Mesenchymal stem cell (in vitro differentiated cells and primary cell): ENCODE results near the gene BRICD5.

Experiments
- DNase-seq: peaks from one replicate; pipeline ENCODE4 v3.0.0-alpha.2; 2013
- H2AFZ ChIP-seq: one replicate; pipeline ENCODE4 v1.6.1; 2013; ENCODE audit warnings: low read depth, mild to moderate bottlenecking, control low read depth, inconsistent platforms, low read length, moderate library complexity
- H2AK5ac ChIP-seq: 2 replicates; pipeline ENCODE4 v1.6.1; 2013; ENCODE audit warnings: low read length, moderate library complexity, mild to moderate bottlenecking, inconsistent platforms; ENCODE audit not compliant: severe bottlenecking
- H2BK120ac ChIP-seq: one replicate; pipeline ENCODE4 v1.6.1; 2013; ENCODE audit warnings: low read depth, mild to moderate bottlenecking, inconsistent platforms, low read length, moderate library complexity
- H2BK12ac ChIP-seq, 2 experiments: one replicate each; pipeline ENCODE4 v1.6.1; 2013; ENCODE audit warnings: inconsistent platforms in 2 of 2, low read length in 2 of 2, mild to moderate bottlenecking in 2 of 2, moderate library complexity in 2 of 2, control low read depth in 1 of 2
- H2BK15ac ChIP-seq: one replicate; pipeline ENCODE4 v1.6.1; 2013; ENCODE audit warnings: mild to moderate bottlenecking, low read depth, inconsistent platforms; ENCODE audit not compliant: poor library complexity, severe bottlenecking
- H2BK5ac ChIP-seq: 2 replicates; pipeline ENCODE4 v1.6.1; 2013; ENCODE audit warnings: low read depth, mild to moderate bottlenecking, low read length, control low read depth, inconsistent platforms; ENCODE audit not compliant: poor library complexity, severe bottlenecking
- H3K14ac ChIP-seq, 2 experiments: one replicate each; pipeline ENCODE4 v1.6.1; 2013; ENCODE audit warnings: inconsistent platforms in 2 of 2, low read length in 2 of 2, control low read depth in 1 of 2, mild to moderate bottlenecking in 1 of 2, moderate library complexity in 1 of 2
- H3K18ac ChIP-seq, 2 experiments: one replicate each; pipeline ENCODE4 v1.6.1; 2013; ENCODE audit warnings: inconsistent platforms in 2 of 2, low read length in 2 of 2, control low read depth in 1 of 2, low read depth in 1 of 2, mild to moderate bottlenecking in 1 of 2
- H3K23ac ChIP-seq, 2 experiments: one replicate each; pipeline ENCODE4 v1.6.1; 2013; ENCODE audit warnings: inconsistent platforms in 2 of 2, low read length in 2 of 2, mild to moderate bottlenecking in 2 of 2, moderate library complexity in 2 of 2, control low read depth in 1 of 2
- H3K27ac ChIP-seq: 2 replicates; pipeline ENCODE4 v1.5.1; 2013; ENCODE audit warnings: mild to moderate bottlenecking, moderate library complexity, low read length, control low read depth, inconsistent platforms; ENCODE audit not compliant: poor library complexity, severe bottlenecking
- H3K27me3 ChIP-seq, 2 experiments: 2 replicates each; pipeline versions ENCODE4 v1.6.1 to v1.7.0; 2013; ENCODE audit warnings: low read length in 2 of 2, mild to moderate bottlenecking in 2 of 2, moderate library complexity in 2 of 2, control low read depth in 1 of 2, inconsistent platforms in 1 of 2; ENCODE audit not compliant: control insufficient read depth in 1 of 2, insufficient read depth in 1 of 2
- H3K36me3 ChIP-seq, 2 experiments: 2 replicates each; pipeline versions ENCODE4 v1.6.1 to v1.7.0; 2013; ENCODE audit warnings: low read length in 2 of 2, control low read depth in 1 of 2, inconsistent platforms in 1 of 2, low read depth in 1 of 2, mild to moderate bottlenecking in 1 of 2; ENCODE audit not compliant: insufficient read depth in 2 of 2, control insufficient read depth in 1 of 2
- H3K4ac ChIP-seq, 2 experiments: one replicate each; pipeline ENCODE4 v1.6.1; 2013; ENCODE audit warnings: inconsistent platforms in 2 of 2, low read length in 2 of 2, mild to moderate bottlenecking in 2 of 2, moderate library complexity in 2 of 2, control low read depth in 1 of 2, low read depth in 1 of 2
- H3K4me1 ChIP-seq: 2 replicates; pipeline ENCODE4 v1.6.1; 2013; ENCODE audit warnings: low read depth, low read length, control low read depth; ENCODE audit not compliant: control insufficient read depth, insufficient read depth
- H3K4me2 ChIP-seq: 2 replicates; pipeline ENCODE4 v1.6.1; 2013; ENCODE audit warnings: low read length, mild to moderate bottlenecking, inconsistent platforms; ENCODE audit not compliant: poor library complexity, severe bottlenecking
- H3K4me3 ChIP-seq, 2 experiments: 2 replicates each; pipeline versions ENCODE4 v1.5.1 to v1.7.0; 2013; ENCODE audit warnings: low read length in 2 of 2, mild to moderate bottlenecking in 2 of 2, control low read depth in 1 of 2, low read depth in 1 of 2; ENCODE audit not compliant: insufficient read depth in 1 of 2
- H3K79me1 ChIP-seq: replicated peaks from 2 replicates; pipeline ENCODE4 v1.6.1; 2013; ENCODE audit warnings: mild to moderate bottlenecking, control low read depth, low read length, inconsistent platforms; ENCODE audit not compliant: poor library complexity, severe bottlenecking
- H3K9ac ChIP-seq: 2 replicates; pipeline ENCODE4 v1.7.0; 2013; ENCODE audit warnings: mild to moderate bottlenecking, low read length, moderate library complexity
- H3K9me3 ChIP-seq: 2 replicates; pipeline ENCODE4 v1.7.0; 2013; ENCODE audit warnings: mild to moderate bottlenecking, low read length; ENCODE audit not compliant: control insufficient read depth
- H4K8ac ChIP-seq: one replicate; pipeline ENCODE4 v1.6.1; 2013; ENCODE audit warnings: inconsistent platforms, mild to moderate bottlenecking, low read length, moderate library complexity
- H4K91ac ChIP-seq: one replicate; pipeline ENCODE4 v1.6.1; 2013; ENCODE audit warnings: mild to moderate bottlenecking, low read length, inconsistent platforms
- WGBS: methylation state at CpG from one replicate; pipeline ENCODE4 v1.1.7; 2013; ENCODE audit warnings: mixed read lengths; 5-methylcytosine and 5-hydroxymethylcytosine counted together

Gene BRICD5

GRCh38 chr16:2161911-2162310 is 48.8 kb downstream of the BRICD5 start:
- H2BK120ac ChIP-seq: no peak overlapping the region
- H3K14ac ChIP-seq: no peak overlapping the region
- no peak overlapping the region for H2BK15ac ChIP-seq
- H3K79me1 ChIP-seq: peaks cover 9% of the 10 kb centered on the region
- WGBS: 98% methylated on average over 10 of the region's 10 CpGs
- no peaks in the 10 kb centered on the region for H3K27me3 ChIP-seq
- H3K18ac ChIP-seq: no peak overlapping the region
- H3K23ac ChIP-seq: no peak overlapping the region
- peak overlapping the region; percentile 86 for H2AK5ac ChIP-seq
- H3K9me3 ChIP-seq: no peaks in the 10 kb centered on the region
- H4K91ac ChIP-seq: no peak overlapping the region
- H3K4me3 ChIP-seq: no peak overlapping the region
- H3K4me1 ChIP-seq: peaks cover 72% of the 10 kb centered on the region
- H3K4ac ChIP-seq: no peak overlapping the region
- no peak overlapping the region for H3K4me2 ChIP-seq
- H2BK5ac ChIP-seq: no peak overlapping the region
- no peak overlapping the region for H2AFZ ChIP-seq
- H4K8ac ChIP-seq: no peak overlapping the region
- H2BK12ac ChIP-seq: no peak overlapping the region
- peak overlapping the region; percentile 76 for H3K27ac ChIP-seq
- H3K36me3 ChIP-seq: peaks cover 16 to 60% of the 10 kb centered on the region in 2 experiments
- DNase-seq: no peak
- peak overlapping the region; percentile 49 for H3K9ac ChIP-seq

GRCh38 chr16:2160915-2161551 is 49.6 kb downstream of the BRICD5 start:
- 90% methylated on average over 19 of the region's 20 CpGs for WGBS
- H2BK12ac ChIP-seq: no peak overlapping the region
- no peaks in the 10 kb centered on the region for H3K9me3 ChIP-seq
- H2AK5ac ChIP-seq: peak overlapping the region; percentile 89
- H3K36me3 ChIP-seq: peaks cover 9 to 51% of the 10 kb centered on the region in 2 experiments
- no peak overlapping the region for H4K8ac ChIP-seq
- H2BK15ac ChIP-seq: no peak overlapping the region
- peak overlapping the region; percentile 69 for H3K9ac ChIP-seq
- H3K4me3 ChIP-seq: peak overlapping the region in 1 of 2 experiments; percentile 18
- H3K27me3 ChIP-seq: no peaks in the 10 kb centered on the region
- no peak overlapping the region for H3K23ac ChIP-seq
- peak overlapping the region; percentile 17 for H3K4me2 ChIP-seq
- peak overlapping the region; percentile 84 for H3K27ac ChIP-seq
- no peak overlapping the region for H2BK5ac ChIP-seq
- peaks cover 4% of the 10 kb centered on the region for H3K79me1 ChIP-seq
- no peak overlapping the region for H3K4ac ChIP-seq
- DNase-seq: no peak
- no peak overlapping the region for H3K14ac ChIP-seq
- H2AFZ ChIP-seq: no peak overlapping the region
- H3K18ac ChIP-seq: no peak overlapping the region
- no peak overlapping the region for H4K91ac ChIP-seq
- H2BK120ac ChIP-seq: no peak overlapping the region
- peaks cover 76% of the 10 kb centered on the region for H3K4me1 ChIP-seq
